ENCODE measurements around the gene SYNC.

- TF ChIP-seq CTCF (conservative IDR thresholded peaks at IDR 0.05; ENCODE audit: low read depth, low read length) (no peak), EZH2 (IDR thresholded peaks at IDR 0.05; ENCODE audit: low read length, unreplicated experiment) (no peak), EZH2phosphoT487 (IDR thresholded peaks at IDR 0.05; ENCODE audit: borderline replicate concordance, low read length) (no peak)
These were observed 11.7 kb upstream of the SYNC start for GRCh38 chr1:32714277-32714676.

All from PC-3 (cell line).